ENCODE results near the gene C2CD2L. TPM values are rescaled to one million over a fixed set of nuclear protein-coding genes. Genes with fewer than 3 reads are reported as not detected.

C2CD2L gene
- total RNA-seq, 1 donor: 5.6 TPM

GRCh38 chr11:119077839-119078238 is 29.3 kb upstream of the C2CD2L start:
- TF ChIP-seq CTCF (IDR thresholded peaks at IDR 0.05; ENCODE audit: insufficient read depth, low read depth, low read length): no peak
- DNase-seq (ENCODE audit: low read depth): no peak
- no peak overlapping the region for H3K4me3 ChIP-seq (ENCODE audit: low read depth, low read length)

- no peak for DNase-seq (ENCODE audit: low read depth)
- H3K4me3 ChIP-seq (ENCODE audit: low read depth, low read length): no peak overlapping the region
- no peak for TF ChIP-seq CTCF (IDR thresholded peaks at IDR 0.05; ENCODE audit: insufficient read depth, low read depth, low read length)
Measured at GRCh38 chr11:119078675-119079420, 28.3 kb upstream of the C2CD2L start.

DNA sequence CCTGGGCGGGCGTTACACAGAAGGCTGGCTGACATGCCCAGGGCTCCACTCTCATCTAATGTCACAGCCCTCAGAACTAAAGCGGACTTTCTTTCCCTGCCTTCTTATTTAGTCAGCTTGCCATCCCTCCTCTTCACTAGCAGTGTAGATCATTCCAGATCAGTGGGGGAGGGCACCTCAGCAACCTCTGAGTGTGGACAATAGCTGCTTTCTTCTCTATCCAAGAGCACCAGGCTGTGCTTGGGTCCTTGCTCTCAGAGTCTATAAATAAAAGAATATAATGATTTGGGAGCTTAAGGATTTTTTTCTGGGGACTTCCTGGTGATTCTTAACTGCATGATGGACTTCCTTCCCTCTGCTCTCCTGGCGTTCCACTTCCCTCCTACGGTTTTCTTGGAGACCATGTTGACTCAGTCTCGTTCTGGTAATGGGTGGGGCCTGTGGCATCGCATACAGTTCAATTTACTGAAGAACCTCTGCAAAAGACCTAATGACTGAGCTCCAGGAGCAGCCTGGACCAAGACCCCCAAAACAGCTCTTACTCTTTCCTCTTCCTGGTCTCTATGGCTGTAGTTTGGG is 25.4 kb upstream of the C2CD2L start:
- DNase-seq (ENCODE audit: low read depth): no peak
- TF ChIP-seq CTCF (IDR thresholded peaks at IDR 0.05; ENCODE audit: insufficient read depth, low read depth, low read length): no peak
- H3K4me3 ChIP-seq (ENCODE audit: low read depth, low read length): no peak overlapping the region

DNA sequence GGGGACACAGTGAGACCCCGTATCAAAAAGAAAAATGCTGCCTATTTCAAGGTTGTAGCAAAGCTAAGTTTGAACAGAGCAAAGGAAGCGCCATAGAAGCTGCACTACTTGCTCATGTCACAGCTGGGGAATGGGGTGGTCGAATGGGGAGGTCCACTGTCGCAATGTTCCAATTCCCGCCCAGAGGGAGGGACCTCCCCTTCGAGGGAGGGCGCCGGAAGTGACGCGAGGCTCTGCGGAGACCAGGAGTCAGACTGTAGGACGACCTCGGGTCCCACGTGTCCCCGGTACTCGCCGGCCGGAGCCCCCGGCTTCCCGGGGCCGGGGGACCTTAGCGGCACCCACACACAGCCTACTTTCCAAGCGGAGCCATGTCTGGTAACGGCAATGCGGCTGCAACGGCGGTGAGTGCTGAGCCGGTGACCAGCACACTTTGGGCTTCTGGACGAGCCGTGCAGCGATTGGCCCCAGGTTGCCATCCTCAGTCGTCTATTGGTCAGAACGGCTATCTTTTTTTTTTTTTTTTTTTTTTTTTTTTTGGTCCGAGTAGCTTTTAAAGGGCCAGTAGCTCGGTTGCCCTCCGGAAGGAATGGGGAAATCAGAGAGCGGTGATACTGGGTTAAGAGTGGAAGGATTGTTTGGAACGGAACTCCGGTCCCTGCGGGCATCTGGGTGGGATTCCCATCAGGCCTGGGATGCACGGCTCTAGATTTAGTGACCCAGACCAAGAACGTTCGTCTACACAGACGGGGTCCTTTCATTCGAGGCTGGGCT is 22.3 kb upstream of the C2CD2L start, which contains the start of gene HMBS:
Gene HMBS, plus strand, starts transcription at position 219 of the 774 bp plus-strand sequence. Its CDS starts 153 bp downstream, at position 372.
- peak; percentile 96 for DNase-seq (ENCODE audit: low read depth)
- TF ChIP-seq CTCF (IDR thresholded peaks at IDR 0.05; ENCODE audit: insufficient read depth, low read depth, low read length): no peak
- peak within 1 kb of the TSS; percentile 97 for H3K4me3 ChIP-seq (ENCODE audit: low read depth, low read length)

DNA sequence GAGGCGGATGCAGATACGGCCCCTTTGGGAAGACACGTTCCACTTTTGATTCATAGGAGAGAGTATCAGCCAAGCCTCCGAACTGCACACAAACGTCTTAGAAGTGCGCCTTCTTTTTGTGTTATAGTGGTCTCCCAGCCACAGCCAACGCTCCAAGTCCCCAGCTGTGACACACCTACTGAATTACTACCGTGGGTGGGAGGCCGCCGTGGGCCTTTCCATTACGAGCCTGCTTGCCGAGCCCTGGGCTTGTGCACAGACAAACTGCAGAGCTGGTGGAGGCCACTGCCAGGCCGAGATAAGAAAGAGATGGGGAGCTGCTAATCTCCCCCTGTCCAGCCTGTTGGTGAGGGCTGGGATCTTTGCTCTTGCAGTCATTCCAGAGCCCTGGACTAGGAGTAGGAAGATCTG is 21.7 kb upstream of the C2CD2L start:
- peak overlapping the region; percentile 97 for H3K4me3 ChIP-seq (ENCODE audit: low read depth, low read length)
- TF ChIP-seq CTCF (IDR thresholded peaks at IDR 0.05; ENCODE audit: insufficient read depth, low read depth, low read length): no peak
- DNase-seq (ENCODE audit: low read depth): peak; percentile 39

DNA sequence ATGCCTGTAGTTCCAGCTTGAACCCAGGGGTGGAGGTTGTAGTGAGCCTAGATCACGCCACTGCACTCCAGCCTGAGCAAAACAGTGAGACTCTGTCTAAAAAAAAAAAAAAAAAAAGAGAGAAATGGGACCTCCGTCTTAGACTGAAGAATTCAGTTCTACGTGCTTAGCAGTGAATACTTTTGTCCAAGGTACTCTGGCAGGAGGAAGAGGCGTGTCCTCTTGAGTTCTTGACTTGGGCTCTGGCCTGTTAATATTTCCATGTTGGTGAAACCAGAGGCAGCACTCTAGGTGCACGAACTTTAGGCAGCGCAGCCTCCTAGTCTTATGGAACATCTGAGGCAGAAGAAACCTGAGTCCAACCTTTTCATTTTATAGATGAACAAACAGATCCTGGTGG is 20.0 kb upstream of the C2CD2L start:
- H3K4me3 ChIP-seq (ENCODE audit: low read depth, low read length): no peak overlapping the region
- no peak for DNase-seq (ENCODE audit: low read depth)
- TF ChIP-seq CTCF (IDR thresholded peaks at IDR 0.05; ENCODE audit: insufficient read depth, low read depth, low read length): no peak
